Prostate gland (tissue), 2 donors: ENCODE results near the gene CLP1.

ENCODE experiments used
- POLR2A ChIP-seq: fragments of 450-650 bp; IDR thresholded peaks from one replicate; pipeline ENCODE4 v1.6.1; 2016; ENCODE audit warnings: antibody characterized with exemption, mild to moderate bottlenecking
- POLR2AphosphoS5 ChIP-seq: sonication (generic); formaldehyde crosslinking; IDR thresholded peaks from one replicate; pipeline ENCODE4 v1.6.1; 2017; ENCODE audit warnings: antibody characterized with exemption
- TF ChIP-seq, protein P1 (sequence below), 4 experiments: fragments of 200-600 bp in 2 of 4; fragments of 450-650 bp in 2 of 4; sonication (generic) in 2 of 4; IDR thresholded peaks; 1 replicate in 3 of 4; 2 replicates in 1 of 4; pipeline ENCODE4 v1.5.1; 2016 to 2019; ENCODE audit warnings: antibody characterized with exemption in 4 of 4, mild to moderate bottlenecking in 2 of 4, moderate library complexity in 2 of 4

DNA sequence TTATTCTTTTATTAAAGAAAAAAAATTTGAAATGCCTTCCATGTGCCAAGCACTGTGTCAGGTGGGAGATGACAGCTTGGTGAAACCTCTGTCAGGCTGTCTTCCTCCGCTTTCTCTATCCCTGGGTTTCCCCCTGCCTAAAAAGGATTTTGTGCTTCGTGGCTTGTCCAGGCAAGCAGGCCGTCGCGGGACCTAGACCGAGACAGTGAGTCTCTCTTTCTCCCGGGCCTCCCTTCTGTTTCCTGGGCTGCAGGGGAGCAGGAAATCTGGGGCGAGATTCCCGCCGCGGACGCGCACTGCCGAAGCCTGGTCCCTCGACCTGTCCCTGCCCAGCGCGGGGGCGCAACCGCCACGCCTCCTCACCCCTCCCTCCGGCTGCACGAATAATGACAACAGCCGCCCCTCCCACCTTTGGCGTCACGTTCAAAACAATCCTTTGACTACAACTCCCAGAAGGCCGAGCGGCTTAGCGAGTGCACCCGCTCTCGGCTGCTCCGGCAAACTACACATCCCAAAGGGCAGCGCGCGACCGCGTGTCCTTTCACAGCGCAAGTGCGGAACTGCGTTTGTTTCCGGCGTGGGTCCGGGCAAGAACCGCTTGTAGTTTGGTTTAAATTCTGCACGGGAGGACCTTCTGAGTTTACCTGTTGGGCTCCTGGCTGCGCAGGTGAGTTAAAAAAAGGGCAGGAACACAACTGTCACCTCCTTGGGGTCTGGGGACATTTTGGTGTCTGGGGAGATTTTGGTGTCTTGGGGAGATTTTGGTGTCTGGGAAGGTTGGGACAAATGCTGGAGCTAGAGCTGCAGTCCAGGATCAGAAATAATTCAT lies at the start of gene CLP1:
- TF ChIP-seq POLR2AphosphoS5 (peak; percentile 100), POLR2A (peak; percentile 87)
- TF ChIP-seq, protein P1, sequence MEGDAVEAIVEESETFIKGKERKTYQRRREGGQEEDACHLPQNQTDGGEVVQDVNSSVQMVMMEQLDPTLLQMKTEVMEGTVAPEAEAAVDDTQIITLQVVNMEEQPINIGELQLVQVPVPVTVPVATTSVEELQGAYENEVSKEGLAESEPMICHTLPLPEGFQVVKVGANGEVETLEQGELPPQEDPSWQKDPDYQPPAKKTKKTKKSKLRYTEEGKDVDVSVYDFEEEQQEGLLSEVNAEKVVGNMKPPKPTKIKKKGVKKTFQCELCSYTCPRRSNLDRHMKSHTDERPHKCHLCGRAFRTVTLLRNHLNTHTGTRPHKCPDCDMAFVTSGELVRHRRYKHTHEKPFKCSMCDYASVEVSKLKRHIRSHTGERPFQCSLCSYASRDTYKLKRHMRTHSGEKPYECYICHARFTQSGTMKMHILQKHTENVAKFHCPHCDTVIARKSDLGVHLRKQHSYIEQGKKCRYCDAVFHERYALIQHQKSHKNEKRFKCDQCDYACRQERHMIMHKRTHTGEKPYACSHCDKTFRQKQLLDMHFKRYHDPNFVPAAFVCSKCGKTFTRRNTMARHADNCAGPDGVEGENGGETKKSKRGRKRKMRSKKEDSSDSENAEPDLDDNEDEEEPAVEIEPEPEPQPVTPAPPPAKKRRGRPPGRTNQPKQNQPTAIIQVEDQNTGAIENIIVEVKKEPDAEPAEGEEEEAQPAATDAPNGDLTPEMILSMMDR (IDR thresholded peaks at IDR 0.05), result peak in 2 of 4 experiments; percentile 27 to 41
